Muscle layer of colon (tissue), 2 donors: ENCODE results near the gene PCNT.

Experiments
- H3K27ac ChIP-seq: one replicate; pipeline ENCODE4 v1.7.0; 2013; ENCODE audit warnings: low read depth, mild to moderate bottlenecking, low read length, moderate library complexity
- H3K27me3 ChIP-seq, 2 donors: one replicate each; pipeline ENCODE4 v1.7.0; 2013; ENCODE audit warnings: low read length in 2 of 2, mild to moderate bottlenecking in 2 of 2; ENCODE audit not compliant: insufficient read depth in 2 of 2, control insufficient read depth in 1 of 2
- H3K36me3 ChIP-seq: one replicate; pipeline ENCODE4 v1.7.0; 2013; ENCODE audit warnings: mild to moderate bottlenecking, low read length; ENCODE audit not compliant: insufficient read depth
- H3K4me1 ChIP-seq: one replicate; pipeline ENCODE4 v1.7.0; 2013; ENCODE audit warnings: mild to moderate bottlenecking, low read length; ENCODE audit not compliant: insufficient read depth
- H3K4me3 ChIP-seq, 2 donors: one replicate each; pipeline ENCODE4 v1.7.0; 2013; ENCODE audit warnings: low read length in 2 of 2, low read depth in 1 of 2, mild to moderate bottlenecking in 1 of 2, moderate library complexity in 1 of 2
- H3K9ac ChIP-seq: one replicate; pipeline ENCODE4 v1.7.0; 2013; ENCODE audit warnings: low read length
- H3K9me3 ChIP-seq: one replicate; pipeline ENCODE4 v1.7.0; 2013; ENCODE audit warnings: mild to moderate bottlenecking, low read length
- donor health status: abdominal sarcoma.
- donor health status: Adenocarcinoma of cecum.

The PCNT gene, protein sequence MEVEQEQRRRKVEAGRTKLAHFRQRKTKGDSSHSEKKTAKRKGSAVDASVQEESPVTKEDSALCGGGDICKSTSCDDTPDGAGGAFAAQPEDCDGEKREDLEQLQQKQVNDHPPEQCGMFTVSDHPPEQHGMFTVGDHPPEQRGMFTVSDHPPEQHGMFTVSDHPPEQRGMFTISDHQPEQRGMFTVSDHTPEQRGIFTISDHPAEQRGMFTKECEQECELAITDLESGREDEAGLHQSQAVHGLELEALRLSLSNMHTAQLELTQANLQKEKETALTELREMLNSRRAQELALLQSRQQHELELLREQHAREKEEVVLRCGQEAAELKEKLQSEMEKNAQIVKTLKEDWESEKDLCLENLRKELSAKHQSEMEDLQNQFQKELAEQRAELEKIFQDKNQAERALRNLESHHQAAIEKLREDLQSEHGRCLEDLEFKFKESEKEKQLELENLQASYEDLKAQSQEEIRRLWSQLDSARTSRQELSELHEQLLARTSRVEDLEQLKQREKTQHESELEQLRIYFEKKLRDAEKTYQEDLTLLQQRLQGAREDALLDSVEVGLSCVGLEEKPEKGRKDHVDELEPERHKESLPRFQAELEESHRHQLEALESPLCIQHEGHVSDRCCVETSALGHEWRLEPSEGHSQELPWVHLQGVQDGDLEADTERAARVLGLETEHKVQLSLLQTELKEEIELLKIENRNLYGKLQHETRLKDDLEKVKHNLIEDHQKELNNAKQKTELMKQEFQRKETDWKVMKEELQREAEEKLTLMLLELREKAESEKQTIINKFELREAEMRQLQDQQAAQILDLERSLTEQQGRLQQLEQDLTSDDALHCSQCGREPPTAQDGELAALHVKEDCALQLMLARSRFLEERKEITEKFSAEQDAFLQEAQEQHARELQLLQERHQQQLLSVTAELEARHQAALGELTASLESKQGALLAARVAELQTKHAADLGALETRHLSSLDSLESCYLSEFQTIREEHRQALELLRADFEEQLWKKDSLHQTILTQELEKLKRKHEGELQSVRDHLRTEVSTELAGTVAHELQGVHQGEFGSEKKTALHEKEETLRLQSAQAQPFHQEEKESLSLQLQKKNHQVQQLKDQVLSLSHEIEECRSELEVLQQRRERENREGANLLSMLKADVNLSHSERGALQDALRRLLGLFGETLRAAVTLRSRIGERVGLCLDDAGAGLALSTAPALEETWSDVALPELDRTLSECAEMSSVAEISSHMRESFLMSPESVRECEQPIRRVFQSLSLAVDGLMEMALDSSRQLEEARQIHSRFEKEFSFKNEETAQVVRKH (N-terminal part only)

DNA sequence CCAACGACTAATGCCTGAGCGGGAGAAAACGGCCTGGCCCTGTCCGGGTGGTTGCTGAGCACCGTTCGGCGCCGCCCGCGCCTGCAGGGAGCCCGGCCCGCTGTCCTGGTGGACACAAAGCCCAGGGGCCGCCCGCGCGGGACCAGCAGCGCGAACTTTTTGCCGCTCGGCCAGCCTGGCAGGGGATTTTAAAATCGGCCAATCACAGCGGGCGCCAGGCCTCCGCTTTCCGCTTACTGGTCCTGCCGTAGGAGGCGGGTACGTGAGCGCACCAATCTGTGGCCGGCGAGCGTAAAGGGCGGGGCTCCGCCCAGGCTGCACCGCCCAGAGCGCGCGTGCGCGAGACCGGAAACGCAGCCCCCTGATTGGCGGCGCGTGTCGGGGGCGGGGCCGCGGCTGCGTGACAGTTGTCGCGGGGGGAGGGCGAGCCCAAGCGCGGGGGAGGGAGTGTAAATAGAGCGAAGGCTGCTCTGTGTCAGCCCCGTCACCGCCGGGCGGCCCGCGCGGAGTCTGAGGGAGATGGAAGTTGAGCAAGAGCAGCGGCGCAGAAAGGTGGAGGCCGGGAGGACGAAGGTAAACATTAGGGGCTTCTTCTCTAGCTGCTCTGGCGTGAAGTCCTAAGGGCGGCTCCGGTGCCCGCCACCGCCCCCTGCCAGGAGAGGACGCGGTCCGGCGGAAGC lies at the start of gene PCNT, which contains the start of gene C21orf58:
PCNT (plus strand) TSS at position 447 of the 680 bp plus-strand sequence; CDS start at position 520, 73 bp downstream.
C21orf58 (minus strand) TSS at position 161 of the 680 bp plus-strand sequence. CDS start 1,132 bp downstream, outside the sequence.
- Histone ChIP-seq H3K9ac (no peak within 1 kb of the TSS), H3K27ac (peak within 1 kb of the TSS; percentile 85), H3K27me3 (no peaks in the 10 kb centered on the region), H3K36me3 (peaks cover 2% of the 10 kb centered on the region), H3K4me3 (peak within 1 kb of the TSS; percentile 75 to 86), H3K9me3 (no peaks in the 10 kb centered on the region), H3K4me1 (peaks cover 20% of the 10 kb centered on the region)

DNA sequence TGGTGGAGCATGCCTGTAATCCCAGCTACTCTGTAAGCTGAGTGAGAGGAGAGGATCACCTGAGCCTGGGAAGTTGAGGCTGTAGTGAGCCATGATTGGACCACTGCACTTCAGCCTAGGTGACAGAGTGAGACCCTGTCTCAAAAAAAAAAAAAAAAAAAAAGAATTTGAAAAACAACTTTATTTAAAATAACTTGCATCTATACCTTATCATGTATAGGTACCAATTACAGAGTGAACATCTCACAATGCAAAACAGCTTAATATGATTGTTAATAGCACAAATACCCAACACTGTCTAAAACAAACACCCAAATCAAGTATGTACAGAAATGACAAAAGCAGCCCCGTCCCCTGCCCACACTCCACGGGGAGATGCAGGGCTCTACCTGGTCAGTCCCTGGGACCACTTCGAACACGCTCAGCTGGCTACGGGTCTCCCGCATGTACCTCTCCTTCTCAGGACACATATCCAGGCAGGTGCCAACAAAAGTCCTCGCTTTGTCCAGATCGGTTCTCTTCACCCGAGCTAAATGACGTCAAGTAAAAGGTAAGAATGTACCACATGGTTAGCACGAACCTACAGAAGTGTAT lies 49.1 kb upstream of the PCNT start:
- Histone ChIP-seq H3K4me3 (no peak overlapping the region), H3K9me3 (no peaks in the 10 kb centered on the region), H3K4me1 (no peaks in the 10 kb centered on the region), H3K27ac (no peak overlapping the region), H3K27me3 (no peaks in the 10 kb centered on the region), H3K9ac (no peak overlapping the region), H3K36me3 (peaks cover 78% of the 10 kb centered on the region)

DNA sequence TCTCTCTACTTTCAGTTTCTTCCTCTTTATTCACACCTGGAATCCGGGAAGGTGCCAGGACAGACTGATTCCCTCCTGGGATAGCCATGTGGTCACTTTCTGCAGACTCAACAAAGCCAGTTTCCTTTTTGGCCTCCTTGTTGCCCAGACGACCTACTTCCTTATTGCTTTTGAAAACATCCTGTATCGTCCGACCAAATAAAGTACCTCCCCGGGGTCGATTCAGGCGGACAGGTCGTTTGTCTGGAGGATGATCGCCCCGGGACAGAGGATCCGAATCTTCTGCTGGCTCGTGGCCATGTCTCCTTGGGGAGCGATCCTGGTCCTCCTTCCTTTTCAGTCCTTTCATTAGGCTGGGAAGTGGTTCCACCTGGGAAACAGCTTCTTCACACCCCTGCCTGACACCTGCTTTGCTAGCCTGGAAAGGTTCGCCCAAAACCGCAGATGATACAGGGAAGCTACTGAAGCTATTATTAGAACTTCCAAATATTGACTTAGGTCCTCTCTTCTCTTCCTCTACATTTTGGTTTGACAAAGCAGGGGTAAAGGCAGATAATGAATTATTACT lies 39.8 kb upstream of the PCNT start:
- Histone ChIP-seq H3K4me1 (peaks cover 43% of the 10 kb centered on the region), H3K36me3 (peaks cover 20% of the 10 kb centered on the region)

DNA sequence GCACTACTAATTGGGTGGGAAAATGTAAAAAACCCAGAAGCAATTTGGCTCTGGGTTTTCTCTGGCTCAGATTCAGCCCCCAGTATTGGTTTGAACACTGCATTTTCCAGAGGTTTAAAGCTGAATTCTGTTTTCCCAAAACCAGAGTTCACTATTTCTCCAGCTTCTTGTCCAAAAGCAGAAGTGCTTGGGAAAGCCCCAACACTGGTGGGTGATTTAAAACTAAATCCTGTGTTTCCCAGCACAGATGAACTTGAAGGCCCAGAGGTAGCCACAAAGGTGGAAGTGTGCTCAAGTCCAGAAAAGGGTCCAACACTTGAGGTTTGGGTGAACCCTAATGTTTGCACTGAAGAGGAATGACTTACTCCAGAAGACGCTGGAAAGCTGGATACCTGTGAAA lies 39.2 kb upstream of the PCNT start:
- Histone ChIP-seq H3K27me3 (no peaks in the 10 kb centered on the region), H3K9ac (peak overlapping the region; percentile 89), H3K36me3 (peaks cover 14% of the 10 kb centered on the region), H3K4me1 (peaks cover 43% of the 10 kb centered on the region), H3K9me3 (no peaks in the 10 kb centered on the region), H3K27ac (no peak overlapping the region), H3K4me3 (no peak overlapping the region)

More for the DNA sequence above, 39.8 kb upstream of the PCNT start:
- Histone ChIP-seq H3K9me3 (no peaks in the 10 kb centered on the region), H3K27ac (no peak overlapping the region), H3K27me3 (no peaks in the 10 kb centered on the region), H3K4me3 (peak overlapping the region in 1 of 2 donors; percentile 16), H3K9ac (no peak overlapping the region)

DNA sequence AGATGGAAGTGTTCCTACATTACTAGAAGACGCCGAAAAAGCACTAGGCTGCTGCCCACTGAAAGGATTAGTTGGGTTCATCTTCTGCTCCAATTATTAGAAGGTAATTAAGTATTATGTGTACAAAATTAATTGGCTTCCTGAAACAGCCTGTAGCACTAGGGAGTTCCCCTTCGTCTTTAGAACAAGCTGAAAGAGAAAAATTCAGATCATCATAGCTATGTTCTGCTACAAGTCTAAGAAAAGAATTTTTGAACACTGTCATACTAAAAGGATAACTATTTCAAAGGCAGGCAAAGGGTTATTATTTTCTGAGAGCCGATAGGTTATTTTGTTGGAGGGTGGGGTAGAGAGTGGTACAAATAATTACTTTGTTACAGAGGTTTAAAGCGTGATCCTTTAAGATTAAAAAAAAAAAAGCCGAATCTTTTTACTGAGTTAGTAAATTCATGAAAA lies 38.7 kb upstream of the PCNT start, which contains the start of gene MCM3AP:
MCM3AP (minus strand) TSS at position 406 of the 456 bp plus-strand sequence; CDS start at position 81, 325 bp downstream.
- no peaks in the 10 kb centered on the region for H3K9me3 ChIP-seq
- H3K27ac ChIP-seq = peak within 1 kb of the TSS; percentile 75
- H3K36me3 ChIP-seq = peaks cover 11% of the 10 kb centered on the region
- peaks cover 43% of the 10 kb centered on the region for H3K4me1 ChIP-seq
- peak within 1 kb of the TSS; percentile 55 to 79 for H3K4me3 ChIP-seq
- H3K9ac ChIP-seq = peak within 1 kb of the TSS; percentile 89
- H3K27me3 ChIP-seq = no peaks in the 10 kb centered on the region

DNA sequence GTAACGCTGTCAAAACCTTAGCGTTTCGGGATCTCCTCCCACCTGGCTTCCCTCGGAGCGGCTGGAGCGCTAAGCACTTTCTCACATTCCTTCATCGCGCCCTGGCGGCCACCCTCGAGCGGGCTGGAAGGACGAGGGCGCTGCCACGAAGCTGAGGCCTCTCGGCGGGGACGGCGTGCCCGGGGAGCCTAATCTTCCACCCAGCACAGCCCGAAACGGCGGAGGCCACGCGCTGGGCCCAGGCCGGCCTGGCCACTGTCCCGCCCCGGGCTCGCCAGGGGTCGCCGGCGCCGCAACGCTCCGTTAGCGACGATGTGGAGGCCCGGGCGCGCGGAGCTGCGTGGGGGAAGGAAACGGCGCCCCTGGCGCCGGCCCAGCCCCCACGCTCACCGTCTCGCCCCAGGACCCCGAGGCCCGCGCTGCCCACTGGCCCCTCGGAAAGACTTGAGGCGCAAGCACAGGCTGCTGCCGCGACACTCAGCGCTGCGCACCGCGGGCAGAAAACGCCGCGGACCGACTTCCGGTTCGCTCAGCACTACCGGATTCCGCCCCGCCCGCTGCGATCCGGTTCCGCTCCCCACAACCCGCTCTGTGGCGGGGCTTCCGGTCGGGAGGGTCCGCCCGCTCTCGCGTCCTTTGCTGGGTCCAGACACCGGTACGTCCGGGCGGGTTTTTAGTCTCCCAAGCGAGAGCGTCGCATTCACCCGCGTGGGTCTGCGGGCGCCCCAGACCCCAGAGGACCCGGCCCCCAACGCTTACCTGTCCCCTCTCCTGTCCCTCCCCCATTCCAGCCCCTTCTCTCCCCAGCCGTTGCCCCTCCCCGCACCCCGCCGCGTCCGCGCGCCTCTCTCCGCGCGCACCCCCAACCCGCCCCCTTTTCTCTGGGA lies 38.0 kb upstream of the PCNT start, which contains the start of gene YBEY:
YBEY (plus strand) TSS at position 582 of the 887 bp plus-strand sequence. CDS start 572 bp downstream, outside the sequence.
- peak within 1 kb of the TSS; percentile 89 for H3K9ac ChIP-seq
- no peaks in the 10 kb centered on the region for H3K9me3 ChIP-seq
- no peaks in the 10 kb centered on the region for H3K27me3 ChIP-seq
- peaks cover 42% of the 10 kb centered on the region for H3K4me1 ChIP-seq
- H3K27ac ChIP-seq = peak within 1 kb of the TSS; percentile 75
- H3K36me3 ChIP-seq = peaks cover 11% of the 10 kb centered on the region
- H3K4me3 ChIP-seq = peak within 1 kb of the TSS; percentile 55 to 79

DNA sequence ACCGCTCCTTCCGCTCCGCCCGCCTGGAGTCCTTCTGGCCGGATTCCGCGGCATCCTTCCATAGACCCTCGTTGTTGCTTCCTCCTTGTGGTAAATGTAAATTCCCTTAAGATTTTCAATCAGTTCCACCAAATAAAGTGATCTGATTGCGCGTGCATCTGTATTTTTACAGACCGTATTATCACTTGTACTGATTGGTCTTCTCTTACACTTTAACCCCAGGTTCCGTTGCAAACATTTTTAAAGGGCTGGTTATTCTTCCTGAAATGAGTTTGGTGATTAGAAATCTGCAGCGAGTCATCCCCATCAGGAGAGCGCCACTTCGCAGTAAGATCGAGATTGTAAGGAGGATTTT lies 37.3 kb upstream of the PCNT start:
- peaks cover 38% of the 10 kb centered on the region for H3K4me1 ChIP-seq
- peaks cover 15% of the 10 kb centered on the region for H3K36me3 ChIP-seq
- H3K27ac ChIP-seq = peak overlapping the region; percentile 75
- H3K27me3 ChIP-seq = no peaks in the 10 kb centered on the region
- H3K9ac ChIP-seq = peak overlapping the region; percentile 89
- H3K4me3 ChIP-seq = peak overlapping the region; percentile 55 to 79
- no peaks in the 10 kb centered on the region for H3K9me3 ChIP-seq

DNA sequence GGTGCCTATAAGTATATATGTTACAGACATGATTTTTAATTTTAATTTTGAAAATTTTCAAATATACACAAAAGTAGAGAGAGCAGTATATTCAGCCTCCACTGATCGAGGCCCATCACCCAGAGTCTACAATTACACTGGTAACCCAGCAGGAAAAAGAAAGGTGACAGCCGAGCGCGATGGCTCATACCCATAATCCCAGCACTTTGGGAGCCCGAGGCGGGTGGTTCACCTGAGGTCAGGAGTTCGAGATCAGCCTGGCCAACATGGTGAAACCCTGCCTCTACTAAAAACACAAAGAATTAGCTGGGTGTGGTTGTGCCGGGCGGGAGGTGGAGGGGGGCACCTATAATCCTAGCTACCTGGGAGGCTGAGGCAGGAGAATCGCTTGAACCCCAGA lies 36.4 kb upstream of the PCNT start:
- no peak overlapping the region for H3K4me3 ChIP-seq
- no peak overlapping the region for H3K27ac ChIP-seq
- H3K9ac ChIP-seq = no peak overlapping the region
- peaks cover 24% of the 10 kb centered on the region for H3K36me3 ChIP-seq
- no peaks in the 10 kb centered on the region for H3K27me3 ChIP-seq
- H3K4me1 ChIP-seq = peaks cover 38% of the 10 kb centered on the region
- no peaks in the 10 kb centered on the region for H3K9me3 ChIP-seq

DNA sequence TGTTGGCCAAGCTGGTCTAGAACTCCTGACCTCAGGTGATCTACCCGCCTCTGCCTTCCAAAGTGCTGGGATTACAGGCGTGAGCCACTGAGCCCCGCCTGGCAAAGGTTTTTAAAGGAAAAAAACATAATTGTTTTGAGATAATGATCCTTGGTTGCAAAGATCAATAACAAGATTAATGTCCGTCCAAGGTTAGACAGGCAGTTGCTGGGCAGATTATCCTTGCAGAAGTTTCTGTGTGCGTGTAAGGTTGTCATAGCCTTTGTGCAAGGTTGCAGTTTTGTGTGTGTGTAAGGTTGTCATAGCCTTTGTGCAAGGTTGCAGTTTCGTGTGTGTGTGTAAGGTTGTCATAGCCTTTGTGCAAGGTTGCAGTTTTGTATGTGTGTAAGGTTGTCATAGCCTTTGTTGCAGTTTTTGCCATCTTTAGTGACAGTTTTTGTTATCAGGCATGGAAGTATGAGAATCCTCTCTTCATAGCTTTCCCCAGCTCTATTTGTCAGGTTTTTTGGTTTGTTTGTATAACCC lies 34.2 kb upstream of the PCNT start:
- Histone ChIP-seq H3K36me3 (peaks cover 13% of the 10 kb centered on the region), H3K4me3 (no peak overlapping the region), H3K9me3 (no peaks in the 10 kb centered on the region), H3K27me3 (no peaks in the 10 kb centered on the region), H3K27ac (no peak overlapping the region), H3K4me1 (peaks cover 17% of the 10 kb centered on the region), H3K9ac (no peak overlapping the region)
